Calu3 (cell line): Measurements from ENCODE around the gene ABCB9. TPM values are rescaled to one million over a fixed set of nuclear protein-coding genes. Genes with fewer than 3 reads are reported as not detected.

Experiments used
- BruUV-seq: library from RNA; stranded (reverse); fragments of 400-500 nt; replicated peaks from 2 replicates; lab custom pipeline; 2021; lab: Mats Ljungman, UMichigan
- CTCF ChIA-PET: fragments of 300-600 bp; sonication (Branson Sonifier 250); formaldehyde crosslinking; loops from one replicate; lab custom pipeline; 2022; ENCODE audit warnings: antibody characterized with exemption; lab: Charles Lee
- DNase-seq: peaks from one replicate; pipeline ENCODE4 v3.0.0; 2022
- H3K27ac Mint-ChIP-seq: one replicate; pipeline ENCODE4 v1.8.0; 2022; ENCODE audit warnings: mixed read lengths; ENCODE audit not compliant: unreplicated experiment
- H3K27me3 Mint-ChIP-seq: one replicate; pipeline ENCODE4 v1.8.0; 2022; ENCODE audit warnings: mixed read lengths; ENCODE audit not compliant: unreplicated experiment
- H3K36me3 Mint-ChIP-seq: one replicate; pipeline ENCODE4 v1.8.0; 2022; ENCODE audit warnings: mild to moderate bottlenecking, moderate library complexity, mixed read lengths; ENCODE audit not compliant: insufficient read depth, unreplicated experiment
- H3K4me1 Mint-ChIP-seq: one replicate; pipeline ENCODE4 v1.8.0; 2022; ENCODE audit warnings: mild to moderate bottlenecking, low read depth, mixed read lengths; ENCODE audit not compliant: unreplicated experiment
- H3K4me3 Mint-ChIP-seq: one replicate; pipeline ENCODE4 v1.8.0; 2022; ENCODE audit warnings: mild to moderate bottlenecking, low read depth, moderate library complexity, mixed read lengths; ENCODE audit not compliant: unreplicated experiment
- H3K9me3 Mint-ChIP-seq: one replicate; pipeline ENCODE4 v1.8.0; 2022; ENCODE audit warnings: low read depth, mixed read lengths; ENCODE audit not compliant: unreplicated experiment
- intact Hi-C: fragments of 100-400 bp; cut with micrococcal nuclease; formaldehyde crosslinking; loops from one replicate; pipeline ENCODE4 v1.10.0; 2022; ENCODE audit not compliant: unreplicated experiment
- total RNA-seq: library from RNA; stranded (reverse); gene quantifications from 2 replicates; pipeline ENCODE4 v1.2.3, GENCODE V29; 2022
- TF ChIP-seq, protein P1 (sequence below): fragments of 200-600 bp; IDR thresholded peaks from one replicate; pipeline ENCODE4 v1.8.0; 2022; ENCODE audit warnings: antibody characterized with exemption; ENCODE audit not compliant: unreplicated experiment

The ABCB9 gene
- total RNA-seq, 1 experiment from 2014 or later = 25.6 TPM

DNA sequence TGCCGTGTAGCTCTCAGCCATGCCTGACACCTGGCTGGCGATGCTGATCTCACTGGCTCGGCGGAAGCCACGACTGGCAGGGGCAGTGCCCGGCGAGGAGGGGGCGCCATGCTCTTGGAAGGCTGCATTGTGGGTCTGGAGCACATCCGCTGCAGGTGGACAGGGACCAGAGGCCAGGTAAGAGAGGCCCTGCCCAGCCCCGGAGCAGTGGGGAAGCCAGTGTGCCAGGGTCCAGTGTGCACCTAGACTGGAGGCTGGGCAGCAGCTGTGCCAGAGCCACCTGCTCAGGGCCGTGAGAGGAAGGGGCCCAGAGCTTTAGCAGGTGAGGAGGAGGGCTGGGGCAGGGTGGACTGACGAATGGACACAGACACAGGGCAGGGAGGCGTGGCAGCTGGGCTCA, 24.3 kb upstream of the ABCB9 start:
- no peaks in the 10 kb centered on the region for H3K27me3 Mint-ChIP-seq
- H3K4me3 Mint-ChIP-seq = no peak overlapping the region
- H3K27ac Mint-ChIP-seq = no peak overlapping the region
- DNase-seq = no peak
- CTCF ChIA-PET = no interaction called here
- no peaks in the 10 kb centered on the region for H3K9me3 Mint-ChIP-seq
- TF ChIP-seq, protein P1, sequence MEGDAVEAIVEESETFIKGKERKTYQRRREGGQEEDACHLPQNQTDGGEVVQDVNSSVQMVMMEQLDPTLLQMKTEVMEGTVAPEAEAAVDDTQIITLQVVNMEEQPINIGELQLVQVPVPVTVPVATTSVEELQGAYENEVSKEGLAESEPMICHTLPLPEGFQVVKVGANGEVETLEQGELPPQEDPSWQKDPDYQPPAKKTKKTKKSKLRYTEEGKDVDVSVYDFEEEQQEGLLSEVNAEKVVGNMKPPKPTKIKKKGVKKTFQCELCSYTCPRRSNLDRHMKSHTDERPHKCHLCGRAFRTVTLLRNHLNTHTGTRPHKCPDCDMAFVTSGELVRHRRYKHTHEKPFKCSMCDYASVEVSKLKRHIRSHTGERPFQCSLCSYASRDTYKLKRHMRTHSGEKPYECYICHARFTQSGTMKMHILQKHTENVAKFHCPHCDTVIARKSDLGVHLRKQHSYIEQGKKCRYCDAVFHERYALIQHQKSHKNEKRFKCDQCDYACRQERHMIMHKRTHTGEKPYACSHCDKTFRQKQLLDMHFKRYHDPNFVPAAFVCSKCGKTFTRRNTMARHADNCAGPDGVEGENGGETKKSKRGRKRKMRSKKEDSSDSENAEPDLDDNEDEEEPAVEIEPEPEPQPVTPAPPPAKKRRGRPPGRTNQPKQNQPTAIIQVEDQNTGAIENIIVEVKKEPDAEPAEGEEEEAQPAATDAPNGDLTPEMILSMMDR = no peak
- H3K36me3 Mint-ChIP-seq = no peaks in the 10 kb centered on the region
- no peaks in the 10 kb centered on the region for H3K4me1 Mint-ChIP-seq
- intact Hi-C loops = no loop called here
- no TSS peak for BruUV-seq

DNA sequence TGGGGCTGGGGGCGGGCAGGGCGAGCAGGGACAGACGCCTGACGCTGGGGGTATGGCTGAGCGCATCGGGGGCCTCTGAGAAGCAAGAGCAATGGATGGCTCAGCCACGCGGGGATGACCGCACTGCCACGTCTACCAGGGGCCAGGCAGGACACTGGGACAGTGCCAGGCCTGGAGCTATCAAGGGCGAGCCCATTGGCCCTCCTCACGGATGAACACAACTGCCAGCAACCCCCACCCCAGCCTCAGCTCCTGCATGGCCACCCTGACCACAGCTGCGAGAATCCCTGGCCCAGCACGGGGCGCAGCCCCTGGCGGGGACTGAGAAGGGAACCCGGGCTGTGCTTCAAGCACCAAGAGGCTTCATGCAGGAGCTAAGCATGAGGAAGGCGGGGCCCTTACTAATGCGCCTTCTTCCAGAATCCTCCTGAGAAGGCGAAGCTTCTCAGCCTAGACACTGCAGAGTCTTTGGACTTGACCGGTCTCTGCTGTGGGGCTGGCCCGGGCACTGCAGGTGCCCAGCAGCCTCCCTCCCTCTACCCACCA, 23.7 kb upstream of the ABCB9 start:
- CTCF ChIA-PET = interaction anchor here (0.6 kb wide), 1 partner anchor 487 kb away, joined by 3 read pairs; no protein-coding TSS in a partner anchor
- BruUV-seq = no TSS peak
- H3K4me1 Mint-ChIP-seq = no peaks in the 10 kb centered on the region
- intact Hi-C loops = no loop called here
- no peaks in the 10 kb centered on the region for H3K9me3 Mint-ChIP-seq
- H3K27ac Mint-ChIP-seq = no peak overlapping the region
- TF ChIP-seq, protein P1 = no peak
- no peak for DNase-seq
- H3K27me3 Mint-ChIP-seq = no peaks in the 10 kb centered on the region
- peaks cover 4% of the 10 kb centered on the region for H3K36me3 Mint-ChIP-seq
- no peak overlapping the region for H3K4me3 Mint-ChIP-seq

DNA sequence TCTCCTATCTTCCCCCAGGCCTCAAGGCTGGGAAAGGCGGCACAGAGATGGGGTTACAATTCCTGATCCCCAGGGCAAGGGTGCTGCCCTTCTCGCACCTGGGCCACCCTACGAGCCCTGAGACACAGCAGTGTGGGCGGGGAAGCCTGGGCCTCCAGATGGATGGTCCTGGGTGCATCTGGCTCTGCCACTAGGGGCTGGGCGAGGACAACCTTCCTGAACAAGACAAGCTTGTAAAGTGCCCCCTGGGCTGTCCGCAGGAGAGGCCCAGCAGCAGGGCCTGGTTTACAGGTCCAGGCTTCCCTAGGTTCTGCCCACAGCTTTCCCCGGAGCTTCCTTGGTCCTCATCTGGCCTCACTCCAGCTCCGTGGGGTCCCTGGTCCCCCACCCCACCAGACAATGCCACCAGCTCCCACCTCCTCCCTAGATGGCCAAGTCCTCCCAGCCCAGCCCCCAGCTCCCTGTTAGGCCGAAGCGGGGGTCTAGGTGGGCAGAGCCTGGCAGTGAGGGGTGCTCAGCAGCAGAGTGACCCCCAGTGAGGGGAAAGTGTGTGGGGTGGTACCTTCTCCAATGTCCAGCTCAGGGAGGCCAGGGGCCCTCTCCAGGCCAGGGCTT, 23.1 kb upstream of the ABCB9 start:
- CTCF ChIA-PET = interaction anchor here (0.6 kb wide), 1 partner anchor 488 kb away, joined by 3 read pairs; no protein-coding TSS in a partner anchor
- no peak overlapping the region for H3K27ac Mint-ChIP-seq
- H3K4me1 Mint-ChIP-seq = no peaks in the 10 kb centered on the region
- no peaks in the 10 kb centered on the region for H3K27me3 Mint-ChIP-seq
- TF ChIP-seq, protein P1 = no peak
- intact Hi-C loops = no loop called here
- DNase-seq = no peak
- H3K9me3 Mint-ChIP-seq = no peaks in the 10 kb centered on the region
- no TSS peak for BruUV-seq
- H3K4me3 Mint-ChIP-seq = no peak overlapping the region
- H3K36me3 Mint-ChIP-seq = peaks cover 9% of the 10 kb centered on the region

DNA sequence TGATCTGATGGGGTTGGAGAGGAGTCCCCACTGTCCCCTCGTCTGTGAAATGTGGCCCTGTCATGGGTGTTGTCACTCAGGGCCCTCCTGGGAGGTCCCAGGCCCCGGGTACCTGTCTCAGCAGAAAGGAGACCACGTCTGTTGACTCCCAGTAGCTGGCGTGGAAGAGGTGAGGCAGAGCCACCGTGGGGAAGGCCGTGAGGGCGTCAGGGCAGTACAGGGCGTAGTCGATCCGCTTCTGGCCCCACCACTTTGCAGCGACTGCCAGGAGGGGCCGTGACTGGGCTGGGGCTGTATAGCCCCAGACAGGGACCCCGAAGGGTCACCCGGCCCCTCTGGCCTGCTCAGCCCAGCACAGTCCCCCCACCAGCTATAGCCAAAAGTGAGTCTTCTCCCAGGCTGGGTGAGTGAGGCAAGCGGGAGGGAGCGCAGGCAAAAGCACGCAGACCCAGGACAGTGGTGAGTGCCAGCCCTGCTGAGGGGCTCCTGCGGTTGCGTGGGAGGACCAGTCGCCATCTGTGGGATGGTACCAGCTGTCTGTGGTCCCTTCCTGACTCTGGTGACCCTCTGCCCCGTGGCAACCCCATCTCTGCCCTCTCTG, 22.4 kb upstream of the ABCB9 start:
- TF ChIP-seq, protein P1 = no peak
- DNase-seq = no peak
- intact Hi-C loops = no loop called here
- Mint-ChIP-seq H3K4me1 (no peaks in the 10 kb centered on the region), H3K36me3 (peaks cover 14% of the 10 kb centered on the region), H3K4me3 (no peak overlapping the region), H3K27ac (no peak overlapping the region), H3K27me3 (no peaks in the 10 kb centered on the region), H3K9me3 (no peaks in the 10 kb centered on the region)
- no TSS peak for BruUV-seq
- CTCF ChIA-PET = no interaction called here
